Parathyroid adenoma (tissue), 2 donors: ENCODE results near the gene PIGS.

Experiments used
- H2AFZ ChIP-seq: fragments of 300-600 bp; sonication (generic); one replicate; pipeline ENCODE4 v1.7.0; 2017; ENCODE audit warnings: antibody characterized with exemption, mild to moderate bottlenecking
- H3K27ac ChIP-seq: fragments of 300-600 bp; sonication (generic); one replicate; pipeline ENCODE4 v1.7.0; 2017
- H3K27me3 ChIP-seq: fragments of 300-600 bp; sonication (generic); one replicate; pipeline ENCODE4 v1.7.0; 2017; ENCODE audit warnings: low read length; ENCODE audit not compliant: control insufficient read depth, insufficient read depth
- H3K36me3 ChIP-seq: fragments of 300-600 bp; sonication (generic); one replicate; pipeline ENCODE4 v1.7.0; 2017; ENCODE audit warnings: low read length; ENCODE audit not compliant: control insufficient read depth, insufficient read depth
- H3K4me1 ChIP-seq: fragments of 300-600 bp; sonication (generic); one replicate; pipeline ENCODE4 v1.7.0; 2017; ENCODE audit warnings: control low read depth
- H3K4me2 ChIP-seq: fragments of 300-600 bp; sonication (generic); one replicate; pipeline ENCODE4 v1.7.0; 2017; ENCODE audit warnings: low read length
- H3K4me3 ChIP-seq: fragments of 300-600 bp; sonication (generic); one replicate; pipeline ENCODE4 v1.7.0; 2017; ENCODE audit warnings: low read depth, low read length
- H3K79me2 ChIP-seq: fragments of 300-600 bp; sonication (generic); one replicate; pipeline ENCODE4 v1.7.0; 2017; ENCODE audit warnings: control low read depth
- H3K9ac ChIP-seq: fragments of 300-600 bp; sonication (generic); one replicate; pipeline ENCODE4 v1.7.0; 2017; ENCODE audit warnings: mild to moderate bottlenecking
- H3K9me3 ChIP-seq: fragments of 300-600 bp; sonication (generic); one replicate; pipeline ENCODE4 v1.7.0; 2017; ENCODE audit warnings: low read length; ENCODE audit not compliant: control insufficient read depth
- CTCF ChIP-seq: fragments of 300-600 bp; sonication (generic); IDR thresholded peaks from one replicate; pipeline ENCODE4 v1.7.0; 2017; ENCODE audit warnings: antibody characterized with exemption, mild to moderate bottlenecking
- donor health status: primary hyperparathyroidism.

The PIGS gene

GRCh38 chr17:28567604-28568003 lies 3.7 kb downstream of the PIGS start:
- Histone ChIP-seq H3K27ac (no peak overlapping the region), H3K36me3 (no peaks in the 10 kb centered on the region), H3K27me3 (no peaks in the 10 kb centered on the region), H3K9me3 (no peaks in the 10 kb centered on the region), H3K79me2 (peaks cover 13% of the 10 kb centered on the region), H3K4me3 (no peak overlapping the region), H3K4me1 (peaks cover 5% of the 10 kb centered on the region), H3K4me2 (no peak overlapping the region), H2AFZ (no peak overlapping the region), H3K9ac (no peak overlapping the region)
- no peak for TF ChIP-seq CTCF

GRCh38 chr17:28563475-28563874 lies 7.8 kb downstream of the PIGS start:
- H3K27me3 ChIP-seq: no peaks in the 10 kb centered on the region
- H3K4me3 ChIP-seq: no peak overlapping the region
- no peak for TF ChIP-seq CTCF
- H3K9ac ChIP-seq: no peak overlapping the region
- H3K36me3 ChIP-seq: no peaks in the 10 kb centered on the region
- H3K4me2 ChIP-seq: no peak overlapping the region
- peaks cover 5% of the 10 kb centered on the region for H3K79me2 ChIP-seq
- H3K4me1 ChIP-seq: no peaks in the 10 kb centered on the region
- H3K27ac ChIP-seq: no peak overlapping the region
- H2AFZ ChIP-seq: no peak overlapping the region
- H3K9me3 ChIP-seq: no peaks in the 10 kb centered on the region

GRCh38 chr17:28555022-28555421 lies 16.3 kb downstream of the PIGS start:
- no peak overlapping the region for H3K4me2 ChIP-seq
- no peaks in the 10 kb centered on the region for H3K79me2 ChIP-seq
- H3K9me3 ChIP-seq: no peaks in the 10 kb centered on the region
- TF ChIP-seq CTCF: no peak
- peaks cover 7% of the 10 kb centered on the region for H3K4me1 ChIP-seq
- no peak overlapping the region for H3K4me3 ChIP-seq
- H2AFZ ChIP-seq: no peak overlapping the region
- H3K27ac ChIP-seq: no peak overlapping the region
- no peak overlapping the region for H3K9ac ChIP-seq
- H3K36me3 ChIP-seq: no peaks in the 10 kb centered on the region
- H3K27me3 ChIP-seq: no peaks in the 10 kb centered on the region

- H3K9me3 ChIP-seq: no peaks in the 10 kb centered on the region
- H3K27ac ChIP-seq: no peak overlapping the region
- H3K4me1 ChIP-seq: peaks cover 7% of the 10 kb centered on the region
- H3K27me3 ChIP-seq: no peaks in the 10 kb centered on the region
- no peaks in the 10 kb centered on the region for H3K79me2 ChIP-seq
- H3K36me3 ChIP-seq: no peaks in the 10 kb centered on the region
- TF ChIP-seq CTCF: peak; percentile 11
- H2AFZ ChIP-seq: no peak overlapping the region
- H3K4me2 ChIP-seq: no peak overlapping the region
- no peak overlapping the region for H3K4me3 ChIP-seq
- H3K9ac ChIP-seq: no peak overlapping the region
These were observed 16.8 kb downstream of the PIGS start for GRCh38 chr17:28554565-28554964.

- Histone ChIP-seq H3K9me3 (no peaks in the 10 kb centered on the region), H3K36me3 (no peaks in the 10 kb centered on the region), H3K9ac (no peak overlapping the region), H3K4me3 (no peak overlapping the region), H3K79me2 (no peaks in the 10 kb centered on the region), H3K27me3 (no peaks in the 10 kb centered on the region), H2AFZ (no peak overlapping the region), H3K4me1 (peaks cover 7% of the 10 kb centered on the region), H3K4me2 (peak overlapping the region; percentile 87), H3K27ac (no peak overlapping the region)
- TF ChIP-seq CTCF: no peak
These were observed 18.3 kb downstream of the PIGS start for GRCh38 chr17:28553000-28553505.
